HG03521 (cell line): ENCODE data around the gene OR4S2.
A peak's percentile ranks its signal among the peaks of the same experiment; 100 is the strongest.

ENCODE experiments used
- ATAC-seq: cut with Tn5 transposase; IDR thresholded peaks from one replicate; pipeline ENCODE4 v1.9.1; 2021; ENCODE audit warnings: mild to moderate bottlenecking, moderate library complexity; ENCODE audit not compliant: unreplicated experiment

The OR4S2 gene, protein sequence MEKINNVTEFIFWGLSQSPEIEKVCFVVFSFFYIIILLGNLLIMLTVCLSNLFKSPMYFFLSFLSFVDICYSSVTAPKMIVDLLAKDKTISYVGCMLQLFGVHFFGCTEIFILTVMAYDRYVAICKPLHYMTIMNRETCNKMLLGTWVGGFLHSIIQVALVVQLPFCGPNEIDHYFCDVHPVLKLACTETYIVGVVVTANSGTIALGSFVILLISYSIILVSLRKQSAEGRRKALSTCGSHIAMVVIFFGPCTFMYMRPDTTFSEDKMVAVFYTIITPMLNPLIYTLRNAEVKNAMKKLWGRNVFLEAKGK

GRCh38 chr11:55648027-55648426 is at the start of gene OR4S2:
Gene OR4S2 (plus strand): TSS chr11:55648327. CDS start chr11:55650904, 2,577 bp downstream.
- ATAC-seq: no peak

GRCh38 chr11:55607545-55607944 is 40.6 kb upstream of the OR4S2 start, which contains the start of gene OR4C11:
Gene OR4C11 (minus strand): TSS chr11:55607645. CDS start chr11:55604373, 3,272 bp downstream.
- ATAC-seq: no peak

DNA sequence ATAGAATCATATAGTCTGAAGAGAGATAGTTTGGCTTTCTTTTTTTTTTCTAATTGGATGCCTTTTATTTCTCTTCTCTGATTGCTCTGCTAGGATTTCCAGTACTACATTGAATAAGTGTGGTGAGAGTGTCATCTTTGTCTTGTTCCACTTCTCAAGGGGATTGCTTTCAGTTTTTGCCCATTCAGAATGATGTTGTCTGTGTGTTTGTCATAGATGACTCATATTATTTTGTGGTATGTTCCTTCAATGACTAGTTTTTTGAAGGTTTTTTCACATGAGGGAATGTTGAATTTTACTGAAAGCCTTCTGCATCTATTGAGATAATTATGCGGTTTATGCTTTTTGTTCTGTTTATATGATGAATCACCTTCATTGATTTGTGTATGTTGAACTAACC is 23.6 kb upstream of the OR4S2 start:
- ATAC-seq: no peak

DNA sequence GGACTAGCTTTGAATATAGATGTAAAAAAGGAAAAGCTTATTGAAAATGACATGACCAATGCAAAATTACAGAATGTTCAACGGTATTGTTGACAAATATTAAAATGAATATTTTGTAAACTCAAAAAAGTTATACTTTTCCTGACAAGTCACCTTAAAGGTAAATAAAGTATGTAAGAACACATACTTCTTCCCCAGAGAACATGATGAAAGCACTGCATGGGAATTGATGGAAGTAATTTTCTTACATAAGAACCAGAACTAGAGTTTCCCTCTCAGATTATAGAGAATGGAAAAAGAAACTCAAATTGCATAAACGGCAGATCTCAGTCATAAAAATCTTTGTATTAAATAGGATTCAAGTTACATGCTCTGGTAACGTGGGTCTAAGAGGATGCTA is 13.3 kb upstream of the OR4S2 start, which contains the start of gene OR4P4:
OR4P4 (plus strand) TSS at position 301 of the 400 bp plus-strand sequence.
- no peak for ATAC-seq

DNA sequence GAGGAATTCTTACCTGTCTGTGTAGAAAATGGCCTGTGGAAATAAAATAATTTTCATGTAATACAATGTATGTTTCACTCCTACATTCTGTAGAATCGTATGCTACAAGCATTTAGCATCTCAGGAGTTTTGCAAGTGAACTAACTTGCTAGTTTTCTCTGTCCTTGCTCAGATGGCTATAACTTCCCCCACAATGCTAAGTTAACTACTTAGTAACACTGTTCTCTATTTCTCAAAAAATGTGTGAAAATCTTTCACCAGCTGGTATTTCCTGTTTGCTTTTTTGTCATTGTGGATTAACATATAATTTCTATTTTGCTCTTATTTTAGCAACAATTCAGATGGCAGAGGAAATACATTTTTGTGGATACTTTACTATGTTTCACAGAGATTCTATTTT is 4.4 kb downstream of the OR4S2 start:
- ATAC-seq: no peak

DNA sequence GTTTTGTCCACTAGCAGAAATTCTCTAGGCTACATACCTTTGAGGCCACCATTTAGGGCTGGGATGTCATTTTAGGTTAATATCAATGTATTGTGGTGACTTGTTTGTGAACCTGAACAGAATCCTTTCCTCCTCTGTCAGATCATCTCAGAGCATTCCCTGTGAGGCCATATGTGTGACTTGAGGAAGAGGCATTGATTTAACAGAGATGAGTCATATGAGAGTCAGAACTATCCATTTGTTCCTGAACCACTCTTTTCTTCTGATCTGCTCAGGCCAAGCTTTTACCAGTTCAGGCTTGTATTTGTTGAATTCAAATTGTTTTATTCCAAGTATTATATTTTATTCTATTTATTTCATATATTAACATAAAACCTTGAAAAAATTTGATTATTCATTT is 7.0 kb downstream of the OR4S2 start:
- ATAC-seq: no peak

DNA sequence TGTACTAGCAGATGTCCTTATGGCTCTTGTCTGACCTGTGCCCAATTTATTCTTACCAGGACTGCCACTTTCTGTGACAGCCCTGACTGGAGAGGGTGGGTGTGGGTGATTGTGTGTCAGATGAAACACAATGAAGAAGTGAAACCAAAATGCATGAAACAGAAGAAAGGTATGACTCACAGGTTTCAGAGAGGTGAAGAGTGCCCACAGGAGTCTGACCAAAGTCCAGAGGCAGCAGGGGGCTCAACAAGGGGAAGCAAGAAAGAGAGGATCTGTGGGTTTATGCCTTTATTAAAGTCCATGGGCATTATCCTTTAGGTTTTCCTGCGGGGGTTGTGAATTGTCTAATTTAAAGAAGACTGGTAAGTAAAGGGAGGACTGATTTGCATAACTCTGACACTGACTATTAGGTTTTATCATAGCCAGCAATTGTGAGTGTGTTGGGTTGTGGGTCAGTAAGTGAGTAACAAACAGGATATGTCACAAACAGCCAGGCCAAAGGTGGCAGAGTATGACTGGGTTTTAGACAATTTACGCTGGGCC is 10.0 kb downstream of the OR4S2 start:
- ATAC-seq: peak; percentile 87

GRCh38 chr11:55658608-55659007 is 10.5 kb downstream of the OR4S2 start:
- ATAC-seq: no peak

DNA sequence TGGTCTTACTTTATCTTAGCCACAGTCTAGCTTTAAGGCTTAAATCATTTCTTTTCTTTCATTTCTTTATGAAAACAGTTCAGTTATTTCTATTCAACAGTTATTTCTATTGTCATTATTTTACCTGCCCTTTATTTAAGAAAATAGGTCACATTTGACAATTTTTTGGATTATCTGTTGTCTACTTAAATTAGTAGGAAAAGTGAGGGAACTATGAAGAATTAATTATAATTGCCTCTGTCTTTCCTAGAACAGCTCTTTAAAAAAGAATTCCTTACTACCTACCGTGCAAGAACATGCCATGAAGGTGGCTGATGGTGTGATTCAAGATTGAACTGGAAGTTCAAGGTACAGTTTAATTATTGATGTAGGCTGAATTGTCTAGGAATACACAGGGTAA is 13.8 kb downstream of the OR4S2 start, which contains the start of gene OR4C6:
OR4C6 (plus strand) TSS at position 301 of the 400 bp plus-strand sequence. CDS start 2,966 bp downstream, outside the sequence.
- ATAC-seq: no peak

DNA sequence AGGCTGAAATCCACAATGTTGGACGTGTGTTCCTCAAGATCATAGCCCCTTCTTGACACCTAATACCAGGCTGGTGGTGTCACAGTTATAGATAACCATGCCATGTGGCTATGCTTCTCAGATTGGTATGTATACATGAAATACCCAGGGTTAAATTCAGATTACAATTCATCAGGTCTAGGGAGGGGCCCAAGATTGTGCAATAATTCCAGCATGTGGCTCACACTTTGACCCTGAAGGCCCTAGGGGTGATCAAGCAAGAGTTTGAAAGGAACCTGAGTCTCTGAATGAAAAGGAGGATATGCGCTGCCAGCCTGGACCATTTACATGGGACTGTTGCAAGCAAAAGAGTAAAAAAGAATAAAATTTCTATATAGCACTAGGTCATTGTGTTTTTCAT is 21.2 kb downstream of the OR4S2 start:
- no peak for ATAC-seq

- ATAC-seq: no peak
Observed at GRCh38 chr11:55673860-55674259, 25.7 kb downstream of the OR4S2 start.

GRCh38 chr11:55697817-55698216 is 49.7 kb downstream of the OR4S2 start:
- no peak for ATAC-seq

DNA sequence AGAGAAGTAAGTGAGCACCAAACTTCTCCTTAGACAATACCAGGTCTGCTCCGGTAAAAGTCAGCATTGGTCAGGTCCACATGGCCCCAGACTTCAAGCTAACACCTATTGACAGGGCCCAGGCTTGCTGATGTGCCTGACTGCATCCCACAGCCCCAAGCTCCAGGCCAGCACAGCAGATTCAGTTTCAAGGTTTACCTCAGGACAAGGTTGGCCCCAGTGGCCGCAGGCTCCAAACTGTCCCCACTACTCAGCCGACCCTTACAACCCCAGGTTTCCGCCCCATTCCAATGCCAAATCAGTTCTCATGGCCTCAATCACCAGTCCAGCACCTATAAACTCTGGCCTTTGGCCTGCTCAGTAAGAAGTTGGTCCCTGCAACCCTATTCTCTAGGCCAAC is 53.3 kb downstream of the OR4S2 start:
- ATAC-seq: no peak
